Measurements from ENCODE around the gene NRP2.

Gene NRP2, protein sequence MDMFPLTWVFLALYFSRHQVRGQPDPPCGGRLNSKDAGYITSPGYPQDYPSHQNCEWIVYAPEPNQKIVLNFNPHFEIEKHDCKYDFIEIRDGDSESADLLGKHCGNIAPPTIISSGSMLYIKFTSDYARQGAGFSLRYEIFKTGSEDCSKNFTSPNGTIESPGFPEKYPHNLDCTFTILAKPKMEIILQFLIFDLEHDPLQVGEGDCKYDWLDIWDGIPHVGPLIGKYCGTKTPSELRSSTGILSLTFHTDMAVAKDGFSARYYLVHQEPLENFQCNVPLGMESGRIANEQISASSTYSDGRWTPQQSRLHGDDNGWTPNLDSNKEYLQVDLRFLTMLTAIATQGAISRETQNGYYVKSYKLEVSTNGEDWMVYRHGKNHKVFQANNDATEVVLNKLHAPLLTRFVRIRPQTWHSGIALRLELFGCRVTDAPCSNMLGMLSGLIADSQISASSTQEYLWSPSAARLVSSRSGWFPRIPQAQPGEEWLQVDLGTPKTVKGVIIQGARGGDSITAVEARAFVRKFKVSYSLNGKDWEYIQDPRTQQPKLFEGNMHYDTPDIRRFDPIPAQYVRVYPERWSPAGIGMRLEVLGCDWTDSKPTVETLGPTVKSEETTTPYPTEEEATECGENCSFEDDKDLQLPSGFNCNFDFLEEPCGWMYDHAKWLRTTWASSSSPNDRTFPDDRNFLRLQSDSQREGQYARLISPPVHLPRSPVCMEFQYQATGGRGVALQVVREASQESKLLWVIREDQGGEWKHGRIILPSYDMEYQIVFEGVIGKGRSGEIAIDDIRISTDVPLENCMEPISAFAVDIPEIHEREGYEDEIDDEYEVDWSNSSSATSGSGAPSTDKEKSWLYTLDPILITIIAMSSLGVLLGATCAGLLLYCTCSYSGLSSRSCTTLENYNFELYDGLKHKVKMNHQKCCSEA

DNA sequence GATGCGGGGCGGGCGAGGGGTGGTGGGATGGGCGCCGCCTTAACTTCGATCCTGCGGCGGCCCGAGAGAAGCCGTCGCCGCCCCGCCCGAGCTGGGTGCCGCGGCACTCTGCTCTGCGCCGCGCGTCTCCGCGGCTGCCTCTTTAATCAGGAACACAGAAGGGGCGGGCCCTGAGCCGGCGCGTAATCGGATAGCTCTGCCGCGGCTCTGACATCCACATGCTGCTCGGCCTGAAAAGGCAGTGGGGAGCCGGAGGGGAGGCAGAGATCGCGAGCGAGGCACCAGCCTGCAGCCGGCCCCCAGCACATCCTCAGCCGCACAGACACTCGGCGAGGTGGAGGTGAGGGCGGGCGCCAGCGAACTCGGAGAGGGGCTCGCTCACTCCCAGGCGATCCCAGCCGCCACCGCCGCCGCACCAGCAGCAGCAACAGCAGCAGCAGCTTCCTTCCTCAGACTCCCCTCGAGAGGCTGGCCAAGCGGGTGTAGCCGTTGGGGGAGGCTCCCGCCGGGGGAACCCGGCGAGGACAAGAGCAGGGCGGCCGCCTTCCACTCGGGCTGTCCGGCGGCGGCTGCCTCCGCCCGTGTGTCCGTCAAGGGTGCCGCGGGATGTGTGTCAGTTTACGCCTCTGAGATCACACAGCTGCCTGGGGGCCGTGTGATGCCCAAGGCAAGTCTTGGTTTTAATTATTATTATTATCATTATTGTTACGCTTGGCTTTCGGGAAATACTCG, at the start of gene NRP2:
TSS of gene NRP2 (plus strand) at position 263 of the 732 bp plus-strand sequence. CDS start 790 bp downstream, outside the sequence.
- DNase-seq (ENCODE audit: low read depth, low spot score): no peak

DNA sequence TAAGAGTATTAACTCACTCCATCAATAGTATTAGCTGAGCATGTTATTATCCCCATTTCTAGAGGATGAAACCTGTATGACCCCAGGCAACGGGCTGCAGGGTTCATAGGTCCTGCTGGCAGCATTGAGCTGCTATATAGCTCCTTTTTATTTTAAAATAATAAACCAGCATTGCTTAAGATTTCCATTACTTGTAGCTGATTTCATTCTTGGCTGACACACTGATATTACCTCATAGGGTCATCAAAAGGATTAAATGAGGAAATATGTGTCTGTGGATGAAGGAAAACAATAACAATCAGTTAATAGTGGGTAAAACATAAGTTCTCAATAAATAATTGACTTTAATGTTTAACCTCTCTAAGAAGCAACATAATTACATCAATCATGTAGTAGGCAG, 48.3 kb upstream of the NRP2 start:
- no peak for DNase-seq (ENCODE audit: low read depth, low spot score)

DNA sequence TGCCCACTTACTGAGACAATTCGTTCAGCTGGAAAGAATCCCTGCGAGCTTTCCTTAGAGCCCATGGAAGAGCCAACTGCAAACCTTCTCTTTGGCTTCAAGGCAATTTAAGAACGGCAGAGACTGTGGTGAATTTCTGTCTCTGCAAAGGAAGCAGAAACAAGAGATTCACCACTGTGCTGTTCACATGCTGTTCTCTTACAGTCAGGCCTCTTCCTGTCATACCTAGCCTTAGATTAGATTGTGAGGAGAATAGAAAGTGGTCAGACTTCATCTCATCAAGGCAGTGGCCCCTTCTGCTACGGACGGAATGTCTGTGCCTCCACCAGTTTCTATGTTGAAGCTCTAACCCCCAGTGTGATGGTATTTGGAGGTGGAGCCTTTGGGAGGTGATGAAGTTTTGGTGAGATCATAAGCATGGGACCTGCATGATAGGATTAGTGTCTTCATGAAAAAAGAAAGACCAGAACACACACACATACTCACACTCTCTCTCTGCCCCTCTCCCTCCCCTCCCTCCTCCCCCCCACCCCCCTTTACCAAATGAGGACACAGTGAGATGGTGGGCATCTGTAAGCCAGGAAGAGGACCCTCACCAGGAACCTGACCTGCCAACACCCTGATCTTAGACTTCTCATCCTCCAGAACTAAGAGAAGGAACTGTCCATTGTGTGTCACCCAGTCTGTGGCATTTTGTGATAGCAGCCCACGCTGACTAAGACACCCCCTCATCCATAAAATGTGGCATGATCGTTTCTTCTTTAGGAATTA, 45.6 kb upstream of the NRP2 start:
- DNase-seq (ENCODE audit: low read depth, low spot score): no peak

DNA sequence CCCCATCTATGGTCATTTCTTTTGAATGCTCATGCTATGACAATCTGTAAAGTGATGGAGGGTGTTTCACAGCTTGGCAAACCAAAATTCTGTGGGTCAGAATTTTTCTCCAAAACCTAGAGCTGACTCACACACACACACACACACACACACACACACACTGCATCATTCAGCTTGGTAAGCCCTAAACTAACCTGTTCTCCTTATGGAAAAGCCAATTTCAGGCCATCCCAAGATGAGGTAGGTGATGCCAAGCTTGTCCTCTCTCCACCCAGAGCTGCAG, 45.0 kb upstream of the NRP2 start:
- no peak for DNase-seq (ENCODE audit: low read depth, low spot score)

DNA sequence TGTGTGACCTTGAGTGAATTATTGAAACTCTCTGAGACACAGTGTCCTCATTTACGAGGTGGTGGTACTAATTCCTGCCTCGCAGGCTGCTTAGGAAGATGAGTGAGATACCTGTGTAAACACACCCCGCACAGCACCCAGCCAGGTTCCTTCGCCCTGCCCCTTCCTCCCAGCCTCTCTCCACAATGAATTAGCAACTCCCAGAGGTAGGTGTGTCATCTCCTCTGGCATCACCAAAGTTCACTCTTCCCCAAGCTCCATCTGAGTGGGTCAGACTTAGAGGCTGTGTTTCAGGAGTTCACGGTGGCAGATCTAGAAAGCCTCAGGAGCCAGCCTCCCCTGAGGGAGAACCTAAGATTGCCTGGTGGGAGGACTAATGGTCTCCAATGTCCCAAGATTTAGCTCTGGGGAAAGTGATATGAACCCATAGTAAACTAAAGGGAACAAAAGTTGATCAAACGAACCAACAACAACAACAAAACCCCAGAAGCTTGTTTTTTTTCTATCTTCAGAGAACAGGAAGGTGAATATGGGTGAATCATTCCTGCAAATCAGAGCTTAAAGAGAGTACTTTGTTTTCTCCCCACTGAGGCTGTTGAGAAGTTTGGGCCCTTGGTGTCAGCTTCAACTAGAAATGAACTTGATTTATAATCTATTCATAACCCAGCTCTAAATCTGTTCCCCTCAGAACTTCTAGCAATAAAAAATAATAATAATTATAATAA, 44.4 kb upstream of the NRP2 start:
- DNase-seq (ENCODE audit: low read depth, low spot score): no peak

DNA sequence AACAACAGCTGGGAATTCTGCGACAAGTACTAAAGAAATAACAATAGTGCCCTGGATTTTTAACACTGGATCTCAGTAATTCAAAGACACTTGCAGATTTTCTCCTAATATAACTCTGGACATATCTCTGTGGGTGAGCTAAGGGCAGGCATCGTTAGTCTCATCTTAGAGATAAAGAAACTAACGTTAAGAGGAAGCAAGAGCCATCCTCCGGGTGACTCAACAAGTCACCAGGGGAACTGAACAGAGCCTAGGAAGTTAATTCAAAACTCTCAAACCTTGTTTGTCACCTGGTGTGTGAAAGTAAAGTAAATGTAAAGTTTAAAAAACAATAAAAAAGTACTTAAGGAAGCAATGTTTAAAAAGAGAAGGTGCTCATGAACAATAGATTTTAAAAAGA, 41.6 kb upstream of the NRP2 start:
- no peak for DNase-seq (ENCODE audit: low read depth, low spot score)

DNA sequence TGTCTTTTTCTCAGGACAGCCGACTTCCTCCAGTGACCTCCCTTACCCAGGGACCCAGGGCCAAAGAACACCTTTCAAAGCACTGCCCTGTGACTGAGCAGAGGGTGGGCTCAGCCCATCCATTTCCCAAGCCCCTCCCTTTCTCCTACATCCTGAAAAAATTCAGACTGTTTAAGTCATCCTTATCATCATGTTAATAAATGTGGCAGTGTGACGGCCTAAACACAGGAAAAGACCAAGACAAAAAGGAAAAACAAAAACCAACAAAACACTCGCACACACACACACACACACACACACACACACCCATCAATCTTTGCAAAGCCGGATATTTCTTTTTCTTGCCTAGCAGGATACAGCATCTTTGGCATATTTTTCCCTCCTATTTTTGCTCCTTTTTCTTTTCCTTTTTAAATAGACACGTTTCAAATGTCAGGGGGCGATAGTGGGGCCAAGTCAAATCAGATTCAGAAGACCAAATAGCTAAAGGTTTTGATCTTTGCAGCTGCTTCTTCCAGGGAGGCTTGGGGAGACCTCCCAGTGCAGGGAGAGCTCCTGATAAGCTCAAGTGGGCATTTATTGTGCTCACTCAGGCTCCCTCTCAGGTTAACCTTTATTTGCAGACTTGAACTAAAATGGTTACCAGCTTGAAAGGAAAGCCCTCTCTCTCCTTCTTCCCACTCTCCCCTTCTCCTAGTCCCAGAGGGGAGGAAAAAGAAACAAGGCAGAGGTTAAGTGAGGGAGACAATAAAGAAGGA, 39.5 kb upstream of the NRP2 start:
- no peak for DNase-seq (ENCODE audit: low read depth, low spot score)

DNA sequence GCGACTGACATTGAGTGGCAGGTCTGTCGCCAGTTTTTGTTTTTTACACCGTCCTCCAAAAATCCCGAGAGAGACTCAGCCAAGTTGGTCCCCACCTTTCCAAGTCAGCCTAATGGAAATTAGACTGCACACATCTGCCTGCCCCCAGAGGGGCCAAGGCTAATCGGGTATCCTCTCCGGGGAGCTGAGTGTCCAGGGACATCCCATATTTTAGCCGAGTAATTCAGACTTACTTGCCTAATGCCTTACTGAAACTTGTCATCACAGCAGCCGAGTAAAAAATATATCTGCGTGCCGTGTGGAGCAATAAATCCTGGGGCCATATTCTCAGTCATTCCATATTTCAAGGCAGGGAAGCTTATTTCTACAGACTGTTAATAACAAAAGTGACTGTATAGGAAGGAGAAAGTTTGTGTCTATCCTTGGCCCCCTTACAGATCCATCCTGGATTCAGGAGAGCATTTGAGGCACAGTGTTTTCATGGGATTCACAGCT, 38.9 kb upstream of the NRP2 start:
- no peak for DNase-seq (ENCODE audit: low read depth, low spot score)

DNA sequence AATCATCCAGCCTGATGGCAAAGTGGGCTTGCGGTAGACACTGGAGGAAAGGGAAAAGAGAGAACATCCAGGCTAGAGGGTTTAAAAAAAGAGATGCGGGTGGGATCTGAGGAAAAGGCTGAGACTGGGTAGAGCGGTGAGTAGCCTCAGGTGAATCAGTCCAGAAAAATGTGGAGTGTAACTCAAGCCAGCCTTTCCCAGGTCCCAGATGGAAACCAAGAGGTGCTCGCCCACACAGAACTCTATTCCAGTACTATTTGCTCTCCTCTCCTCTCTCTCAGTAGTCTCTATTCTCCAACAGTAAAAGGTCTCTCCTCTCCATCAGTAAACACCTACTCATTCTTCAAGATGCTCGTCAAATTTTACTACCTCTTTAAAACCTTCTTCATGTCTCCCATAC, 38.3 kb upstream of the NRP2 start:
- no peak for DNase-seq (ENCODE audit: low read depth, low spot score)

DNA sequence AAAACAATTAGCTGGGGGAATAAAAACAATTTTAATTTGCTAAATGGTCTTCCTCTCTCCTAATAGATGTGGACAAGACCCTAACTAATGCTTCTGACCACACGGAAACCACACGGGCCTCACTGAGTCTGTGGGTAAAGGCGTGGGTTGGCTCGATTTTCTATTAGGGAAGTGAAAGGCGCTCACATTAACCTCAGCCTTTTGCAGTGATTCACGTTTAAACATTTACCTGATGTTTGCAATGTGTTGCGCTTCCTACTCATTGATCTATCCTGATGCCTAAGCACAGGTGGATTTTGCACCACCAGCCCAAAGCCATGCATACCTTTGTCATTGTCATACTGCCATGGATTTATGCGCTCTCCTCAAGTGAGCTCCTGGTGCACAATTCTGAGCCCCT, 35.6 kb upstream of the NRP2 start:
- DNase-seq (ENCODE audit: low read depth, low spot score): no peak

DNA sequence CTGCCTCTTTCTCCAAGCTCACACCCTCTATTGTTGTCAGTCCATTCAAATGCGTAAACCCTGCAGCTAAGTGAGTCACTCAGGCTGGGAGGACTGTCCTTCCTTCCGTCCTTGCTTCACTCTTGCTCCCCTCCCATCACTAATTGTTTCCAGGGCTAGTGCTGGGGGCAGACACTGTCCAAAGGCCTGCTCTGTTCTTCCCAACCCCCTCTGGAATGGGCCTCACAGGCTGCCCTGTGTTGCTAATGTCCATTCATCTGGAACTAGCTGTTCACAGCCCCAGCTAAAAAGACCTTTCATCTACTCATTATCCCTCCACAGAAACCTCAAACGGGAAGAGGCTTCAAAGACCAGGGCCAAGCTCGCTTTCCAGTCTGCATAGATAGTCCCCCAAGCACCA, 31.9 kb upstream of the NRP2 start:
- no peak for DNase-seq (ENCODE audit: low read depth, low spot score)

DNA sequence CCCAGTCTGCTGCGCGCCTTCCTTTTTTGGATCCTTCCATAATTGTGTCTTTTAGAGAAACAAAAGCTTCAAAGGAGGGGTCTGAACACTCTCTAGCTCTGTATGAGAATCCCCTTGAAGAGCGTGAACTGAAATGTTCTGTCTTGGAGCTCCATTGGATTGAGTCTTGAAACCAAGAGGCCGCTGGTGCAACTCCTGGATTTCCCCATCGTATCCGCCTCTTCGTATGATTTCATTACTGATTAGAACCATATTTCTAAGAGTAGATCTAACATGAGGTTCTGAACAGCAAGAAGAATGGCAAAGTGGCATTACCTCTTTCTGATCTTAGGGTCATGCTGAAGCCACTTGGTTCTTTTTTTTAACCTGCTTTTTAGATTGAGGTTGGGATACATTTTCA, 31.4 kb upstream of the NRP2 start:
- no peak for DNase-seq (ENCODE audit: low read depth, low spot score)

DNA sequence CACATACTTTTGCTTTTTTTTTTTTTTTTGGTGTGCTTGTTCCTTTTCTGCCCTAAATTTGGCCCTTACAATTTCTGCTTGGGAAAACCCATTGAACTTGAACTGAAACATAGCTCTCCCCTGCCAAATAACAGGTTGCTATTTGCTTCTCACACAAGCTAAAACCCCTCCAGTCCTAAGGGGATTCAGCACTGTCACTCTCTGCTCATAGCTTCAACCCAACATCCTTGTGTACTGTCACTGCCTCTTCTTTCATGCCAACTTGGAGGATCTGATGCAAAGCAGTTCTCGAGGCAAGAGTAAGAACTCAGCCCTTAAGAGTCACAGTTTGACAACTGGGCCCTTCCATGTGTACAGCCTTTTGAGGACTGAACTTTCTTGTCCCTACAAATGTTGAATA, 30.6 kb upstream of the NRP2 start:
- DNase-seq (ENCODE audit: low read depth, low spot score): no peak

DNA sequence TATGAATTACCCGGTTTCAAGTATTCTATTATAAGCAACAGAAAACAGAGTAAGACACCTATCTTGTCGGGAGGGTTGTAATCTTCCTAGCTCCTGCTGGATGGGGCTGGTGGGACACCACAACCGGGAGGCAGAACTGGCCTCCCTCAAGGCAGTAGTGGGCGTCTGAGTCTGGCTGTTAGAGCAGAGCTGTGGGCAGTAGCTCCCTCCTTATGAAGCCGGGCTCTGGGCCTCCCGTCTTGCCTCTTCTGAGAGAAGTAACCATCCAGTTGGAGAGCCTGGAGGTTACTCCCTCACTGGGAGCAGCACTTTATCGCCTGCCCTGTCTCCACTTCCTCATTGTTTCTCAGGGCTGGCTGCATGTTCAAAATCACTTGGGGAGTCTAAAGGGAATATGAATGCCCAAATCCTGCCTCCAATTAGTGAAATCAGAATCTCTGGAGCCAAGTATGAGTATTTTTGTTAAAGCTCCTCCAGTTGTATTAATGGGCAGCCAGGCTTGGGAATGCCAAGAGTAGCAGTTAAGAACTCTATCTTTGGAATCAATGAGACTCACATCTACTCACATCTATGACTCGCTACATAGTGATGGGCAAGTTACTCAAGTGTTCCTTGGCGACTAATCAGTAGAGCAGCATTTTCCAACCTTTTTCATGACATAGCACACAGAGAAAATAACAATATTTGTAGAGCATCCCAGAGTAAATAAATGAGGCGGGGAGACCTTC, 27.3 kb upstream of the NRP2 start:
- DNase-seq (ENCODE audit: low read depth, low spot score): no peak

DNA sequence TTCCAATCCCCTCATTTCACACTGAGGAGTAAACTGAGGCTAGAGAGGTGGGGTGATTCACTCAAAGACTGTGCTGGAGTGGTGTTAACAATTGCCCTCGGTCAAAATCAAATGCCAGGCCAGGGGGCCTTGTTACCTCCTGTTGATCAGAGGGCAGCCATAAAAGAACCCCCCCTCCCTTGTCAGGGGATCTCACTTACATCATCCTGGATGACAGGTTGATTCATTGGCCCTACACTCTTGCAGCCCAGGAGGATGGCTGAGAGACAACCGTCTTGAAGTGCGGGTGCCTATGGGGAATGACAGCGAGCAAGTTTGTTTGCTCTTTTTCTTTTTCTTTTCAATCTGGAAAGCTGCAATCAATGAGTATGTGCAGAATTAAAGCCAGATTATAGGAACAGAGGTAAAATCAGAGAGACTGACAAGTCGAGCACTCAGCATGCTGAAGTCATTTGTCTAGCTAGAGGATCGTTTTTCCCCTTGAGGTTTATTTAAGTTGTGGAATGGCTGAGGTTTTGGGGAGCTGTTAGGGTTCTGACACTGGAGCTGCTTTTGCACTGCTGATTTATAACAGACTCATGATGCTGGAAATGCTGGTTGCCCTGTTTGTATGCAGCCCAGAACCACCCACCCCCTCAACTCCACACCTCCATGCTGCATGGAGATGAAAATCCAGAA, 26.4 kb upstream of the NRP2 start:
- no peak for DNase-seq (ENCODE audit: low read depth, low spot score)

DNA sequence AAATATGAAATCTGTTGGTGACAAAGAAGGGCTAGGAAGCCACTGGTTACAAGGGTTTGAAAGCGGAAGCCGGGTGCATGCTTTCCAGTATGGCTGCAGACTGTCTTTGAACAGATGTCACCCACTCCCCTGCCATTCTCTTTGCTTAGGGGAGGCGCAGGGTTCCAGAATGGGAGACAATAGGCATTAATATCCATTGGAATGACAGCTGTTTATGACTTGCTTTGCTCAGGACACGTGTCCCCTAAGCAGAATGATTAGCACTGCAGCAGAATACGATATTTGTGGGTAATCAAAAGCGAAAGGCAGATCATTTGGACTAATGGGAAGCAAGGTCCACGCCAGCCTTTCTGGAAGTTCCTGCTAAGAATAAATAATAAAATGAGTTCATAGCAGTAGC, 25.8 kb upstream of the NRP2 start:
- no peak for DNase-seq (ENCODE audit: low read depth, low spot score)

DNA sequence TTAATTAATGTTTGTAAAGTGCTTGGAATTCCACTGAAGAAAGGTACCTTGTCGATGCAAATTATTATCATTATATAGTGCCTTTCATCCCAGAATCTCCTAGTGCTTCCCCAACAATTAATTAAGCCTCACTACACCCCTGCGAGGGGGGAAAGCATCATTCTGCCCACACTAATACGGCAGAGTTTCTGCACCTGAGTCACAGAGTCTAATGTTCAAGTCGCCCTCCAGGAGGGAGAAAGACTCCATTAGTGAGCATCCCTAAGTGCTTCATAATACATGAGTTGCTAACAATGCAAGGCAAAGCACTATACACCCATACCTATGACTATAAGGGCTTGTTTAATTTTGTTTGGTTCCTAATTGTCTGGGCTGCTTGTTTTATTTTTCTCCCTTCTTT, 25.4 kb upstream of the NRP2 start:
- DNase-seq (ENCODE audit: low read depth, low spot score): no peak

DNA sequence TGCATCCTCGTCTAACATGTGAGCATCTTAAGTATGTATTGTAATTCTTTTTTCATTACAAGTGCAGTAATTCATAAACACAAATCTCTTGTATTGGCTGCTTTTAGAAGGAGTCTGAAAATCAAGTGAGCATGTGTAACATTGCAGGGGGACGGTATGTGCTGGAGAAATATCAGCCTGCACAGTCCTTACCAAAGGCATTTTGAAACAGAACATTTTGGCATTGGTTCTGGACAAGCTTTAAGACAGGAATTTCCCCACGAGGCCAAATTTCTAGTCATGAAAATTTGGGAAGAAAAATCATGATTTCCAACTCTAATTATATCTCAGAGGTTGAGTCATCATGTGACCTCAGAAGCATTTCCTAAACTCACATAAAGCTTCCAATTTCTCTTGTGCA, 24.7 kb upstream of the NRP2 start:
- no peak for DNase-seq (ENCODE audit: low read depth, low spot score)

DNA sequence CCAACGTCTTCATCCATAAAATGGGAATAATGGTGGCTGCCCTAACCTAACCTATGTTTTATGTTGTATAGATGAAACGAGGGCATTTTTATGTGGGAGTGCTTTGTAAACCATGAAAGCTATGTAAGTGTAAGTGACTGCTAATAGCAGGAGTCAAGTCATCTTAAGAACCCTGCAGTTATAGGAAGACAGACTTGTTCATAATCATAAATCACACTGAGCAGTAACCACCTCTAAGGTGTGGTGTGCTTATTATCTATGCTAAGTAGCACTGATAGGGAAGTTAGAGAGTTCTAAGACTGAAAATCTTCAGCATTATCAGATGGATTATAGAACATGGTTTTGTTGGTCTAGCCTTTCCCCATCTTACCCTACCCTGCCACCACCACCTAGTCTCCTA, 24.2 kb upstream of the NRP2 start:
- DNase-seq (ENCODE audit: low read depth, low spot score): no peak
